GM23338 (cell line): Measurements from ENCODE around the gene TENT4A. TPM values are rescaled to one million over a fixed set of nuclear protein-coding genes. Genes with fewer than 3 reads are reported as not detected.
A peak's percentile ranks its signal among the peaks of the same experiment; 100 is the strongest.

Source experiments
- ATAC-seq: fragments of 200-7000 bp; cut with Tn5 transposase; 3 replicates; pipeline ENCODE4 v1.9.1; 2020
- DNase-seq: peaks from one replicate; pipeline ENCODE4 v3.0.0-alpha.2; 2015; ENCODE audit warnings: low spot score
- H2AFZ ChIP-seq: fragments of 200-600 bp; sonication (generic); 2 replicates; pipeline ENCODE4 v1.8.0; 2016; ENCODE audit warnings: antibody characterized with exemption, mild to moderate bottlenecking, moderate library complexity
- H3F3A ChIP-seq: fragments of 200-600 bp; sonication (generic); replicated peaks from 2 replicates; pipeline ENCODE4 v1.8.0; 2017; ENCODE audit warnings: antibody characterized with exemption, mixed run types, low read depth
- H3K27ac ChIP-seq: fragments of 200-600 bp; sonication (generic); 2 replicates; pipeline ENCODE4 v1.6.1; 2016; ENCODE audit warnings: low read depth
- H3K27me3 ChIP-seq: fragments of 200-600 bp; sonication (generic); 2 replicates; pipeline ENCODE4 v1.8.0; 2016; ENCODE audit warnings: mild to moderate bottlenecking, mixed run types, moderate library complexity; ENCODE audit not compliant: insufficient read depth
- H3K36me3 ChIP-seq: fragments of 200-600 bp; sonication (generic); 2 replicates; pipeline ENCODE4 v1.8.0; 2016; ENCODE audit warnings: mild to moderate bottlenecking; ENCODE audit not compliant: insufficient read depth
- H3K4me1 ChIP-seq: fragments of 200-600 bp; sonication (generic); 2 replicates; pipeline ENCODE4 v1.8.0; 2016; ENCODE audit warnings: mild to moderate bottlenecking, moderate library complexity; ENCODE audit not compliant: insufficient read depth
- H3K4me2 ChIP-seq: fragments of 200-600 bp; sonication (generic); 2 replicates; pipeline ENCODE4 v1.7.1; 2017; ENCODE audit warnings: mixed run types
- H3K4me3 ChIP-seq: fragments of 200-600 bp; sonication (generic); 2 replicates; pipeline ENCODE4 v1.6.1; 2016; ENCODE audit warnings: mixed run types
- H3K79me2 ChIP-seq: fragments of 200-600 bp; sonication (generic); replicated peaks from 2 replicates; pipeline ENCODE4 v1.8.0; 2017; ENCODE audit warnings: mild to moderate bottlenecking; ENCODE audit not compliant: insufficient read depth
- H3K9me2 ChIP-seq: fragments of 200-600 bp; sonication (generic); 2 replicates; pipeline ENCODE4 v1.8.0; 2017; ENCODE audit not compliant: insufficient read depth
- H4K20me1 ChIP-seq: fragments of 200-600 bp; sonication (generic); replicated peaks from 2 replicates; pipeline ENCODE4 v1.8.0; 2017; ENCODE audit warnings: mild to moderate bottlenecking; ENCODE audit not compliant: insufficient read depth
- H3K27ac Mint-ChIP-seq: 2 replicates; pipeline ENCODE4 v1.8.0; 2020; ENCODE audit warnings: inconsistent platforms, mild to moderate bottlenecking, moderate library complexity, mixed read lengths
- H3K27me3 Mint-ChIP-seq: 3 replicates; pipeline ENCODE4 v1.8.0; 2022; ENCODE audit warnings: low read depth, mild to moderate bottlenecking, moderate library complexity, mixed read lengths, inconsistent platforms; ENCODE audit not compliant: insufficient read depth, poor library complexity
- H3K36me3 Mint-ChIP-seq: 3 replicates; pipeline ENCODE4 v1.8.0; 2021; ENCODE audit warnings: low read depth, mild to moderate bottlenecking, inconsistent platforms, moderate library complexity, mixed read lengths
- H3K4me1 Mint-ChIP-seq: 3 replicates; pipeline ENCODE4 v1.8.0; 2020; ENCODE audit warnings: mild to moderate bottlenecking, inconsistent platforms, mixed read lengths
- H3K4me3 Mint-ChIP-seq: 3 replicates; pipeline ENCODE4 v1.8.0; 2021; ENCODE audit warnings: moderate library complexity, mild to moderate bottlenecking, inconsistent platforms, mixed read lengths
- H3K9me3 Mint-ChIP-seq: 3 replicates; pipeline ENCODE4 v1.8.0; 2020; ENCODE audit warnings: moderate library complexity, mild to moderate bottlenecking, inconsistent platforms, mixed read lengths
- ZNF462 ChIP-seq: fragments of 250-450 bp; sonication (Bioruptor Pico); IDR thresholded peaks from 2 replicates; pipeline ENCODE4 v1.5.0; 2020; ENCODE audit warnings: mild to moderate bottlenecking, moderate library complexity
- polyA plus RNA-seq: library from polyadenylated mRNA; unstranded; fragments of >200 nt; fragmentation: Nextera tagmentation; extraction: Ambion mirVana; gene quantifications from 2 replicates; pipeline ENCODE4 v1.2.1, GENCODE V29; 2016
- total RNA-seq: library from RNA; depleted of rRNA; stranded (reverse); fragments of >200 nt; shearing (Covaris generic); gene quantifications from 2 replicates; pipeline ENCODE4 v1.2.3, GENCODE V29; 2014

The TENT4A gene
- total and polyA plus RNA-seq, 2 experiments from 2014 or later: 5.3 to 24.0 TPM

DNA sequence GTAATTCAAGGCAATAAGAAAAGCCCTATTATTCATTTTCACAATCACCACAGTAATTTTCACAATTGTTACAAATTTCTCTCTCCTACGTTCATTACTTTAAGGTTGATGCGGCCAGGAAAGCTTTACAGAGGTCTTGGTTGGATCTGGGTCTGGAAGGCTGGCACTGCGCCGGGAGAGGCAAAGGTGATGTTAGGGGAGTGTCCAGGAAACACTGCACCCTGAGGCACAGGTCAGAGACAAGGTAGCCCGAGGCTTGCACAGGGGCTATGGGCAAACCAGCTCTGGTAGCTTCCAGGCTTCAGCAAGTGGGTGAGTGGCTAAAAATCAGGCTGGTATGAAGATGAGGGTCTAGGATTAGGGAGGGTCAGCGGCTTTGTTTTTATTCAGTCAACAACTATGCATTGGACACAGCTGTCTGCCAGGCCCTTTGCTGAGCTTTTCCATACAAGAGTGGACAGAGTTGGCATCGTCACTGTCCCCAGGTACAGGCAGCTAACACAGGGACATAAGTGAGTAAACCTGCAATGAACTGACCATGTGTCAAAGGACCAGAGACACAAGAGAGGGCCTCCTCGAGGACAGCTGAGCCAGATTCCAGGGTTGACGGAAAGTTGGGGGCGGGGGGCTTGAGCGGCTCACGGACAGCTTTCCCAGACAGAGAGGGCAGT is 12.4 kb upstream of the TENT4A start:
- H3K4me3 ChIP-seq: no peak overlapping the region
- no peak overlapping the region for H3K27ac Mint-ChIP-seq
- peaks cover 24% of the 10 kb centered on the region for H3K4me1 Mint-ChIP-seq

More for the DNA sequence above, 12.4 kb upstream of the TENT4A start:
- H4K20me1 ChIP-seq: no peaks in the 10 kb centered on the region
- H3K9me2 ChIP-seq: no peaks in the 10 kb centered on the region
- no peaks in the 10 kb centered on the region for H3K36me3 ChIP-seq
- no peak overlapping the region for H3K4me2 ChIP-seq
- ATAC-seq (peak; percentile 55), DNase-seq (no peak)
- H2AFZ ChIP-seq: peak overlapping the region; percentile 77; the same call in 1 of the 2 replicates
- no peaks in the 10 kb centered on the region for H3K36me3 Mint-ChIP-seq
- H3K27me3 Mint-ChIP-seq: no peaks in the 10 kb centered on the region
- H3K4me3 Mint-ChIP-seq: no peak overlapping the region; the same call in 2 of the 3 replicates
- no peak overlapping the region for H3K27ac ChIP-seq
- H3K9me3 Mint-ChIP-seq: no peaks in the 10 kb centered on the region
- no peaks in the 10 kb centered on the region for H3K27me3 ChIP-seq
- H3F3A ChIP-seq: no peaks in the 10 kb centered on the region
- peaks cover 16% of the 10 kb centered on the region; the same call in 1 of the 2 replicates for H3K4me1 ChIP-seq
- no peak for TF ChIP-seq ZNF462 (CRISPR knock-in tag)
- no peaks in the 10 kb centered on the region for H3K79me2 ChIP-seq
